GM12878 (cell line): ENCODE data around the gene SARM1. TPM values are rescaled to one million over a fixed set of nuclear protein-coding genes. Genes with fewer than 3 reads are reported as not detected.

Experiments
- ATAC-seq: fragments of 200-7000 bp; cut with Tn5 transposase; 3 replicates; pipeline ENCODE4 v1.9.1; 2020; ENCODE audit warnings: mild to moderate bottlenecking, moderate library complexity
- BruUV-seq: library from RNA; stranded (reverse); fragments of 400-500 nt; replicated peaks from 2 replicates; lab custom pipeline; 2021; lab: Mats Ljungman, UMichigan
- CTCF ChIA-PET: fragments of 300-600 bp; sonication (Branson Sonifier 250); formaldehyde crosslinking; extraction: SDS; loops from one replicate; lab custom pipeline; 2021; ENCODE audit warnings: inconsistent platforms; lab: Yijun Ruan, JAX
- POLR2A ChIA-PET: fragments of 350-600 bp; formaldehyde crosslinking; extraction: SDS; loops from one replicate; lab custom pipeline; 2021; ENCODE audit warnings: inconsistent platforms; lab: Charles Lee
- RAD21 ChIA-PET: fragments of 300-600 bp; sonication (Branson Sonifier 250); formaldehyde crosslinking; loops from one replicate; lab custom pipeline; 2023; ENCODE audit warnings: antibody characterized with exemption; ENCODE audit not compliant: unreplicated experiment; lab: Charles Lee
- SMC1A ChIA-PET: fragments of 300-600 bp; sonication (Branson Sonifier 250); formaldehyde crosslinking; loops from one replicate; lab custom pipeline; 2023; ENCODE audit not compliant: unreplicated experiment, uncharacterized antibody; lab: Charles Lee
- DNase-seq: peaks from one replicate; pipeline ENCODE4 v3.0.0-alpha.2; 2011; ENCODE audit warnings: low read depth, low spot score
- FAIRE-seq: peaks from 3 replicates; lab custom pipeline; 2011; peaks lifted over from hg19 to GRCh38; lab: Jason Lieb, UNC
- H2AFZ ChIP-seq: 2 replicates; pipeline ENCODE4 v1.6.0; 2011; ENCODE audit warnings: low read depth, low read length, control low read depth; ENCODE audit not compliant: control insufficient read depth
- H3K27ac ChIP-seq: 2 replicates; pipeline ENCODE4 v1.5.1; 2011; ENCODE audit warnings: control low read depth; ENCODE audit not compliant: control insufficient read depth, insufficient read depth
- H3K27me3 ChIP-seq, 2 experiments: replicated peaks in 1 of 2; 2 replicates each; pipeline versions ENCODE4 v1.6.0 to v1.6.1; 2011; ENCODE audit warnings: low read length in 1 of 2; ENCODE audit not compliant: control insufficient read depth in 2 of 2, insufficient read depth in 2 of 2
- H3K36me3 ChIP-seq, 2 experiments: 2 replicates each; pipeline ENCODE4 v1.5.1; 2011; ENCODE audit warnings: low read length in 1 of 2; ENCODE audit not compliant: control insufficient read depth in 2 of 2, insufficient read depth in 2 of 2
- H3K4me1 ChIP-seq: 2 replicates; pipeline ENCODE4 v1.6.1; 2011; ENCODE audit warnings: mild to moderate bottlenecking, low read length, moderate library complexity, mixed read lengths; ENCODE audit not compliant: control insufficient read depth, insufficient read depth
- H3K4me2 ChIP-seq: 2 replicates; pipeline ENCODE4 v1.6.0; 2011; ENCODE audit warnings: control low read depth; ENCODE audit not compliant: control insufficient read depth, insufficient read depth
- H3K4me3 ChIP-seq: fragments of 200-600 bp; sonication (generic); 2 replicates; pipeline ENCODE4 v1.5.1; 2016
- H3K79me2 ChIP-seq: 2 replicates; pipeline ENCODE4 v1.6.0; 2011; ENCODE audit warnings: low read length; ENCODE audit not compliant: control insufficient read depth, insufficient read depth
- H3K9ac ChIP-seq: 2 replicates; pipeline ENCODE4 v1.8.0; 2011; ENCODE audit warnings: low read length, control low read depth, mixed read lengths; ENCODE audit not compliant: control insufficient read depth, insufficient read depth
- H3K9me3 ChIP-seq: replicated peaks from 3 replicates; pipeline ENCODE4 v1.5.1; 2011; ENCODE audit warnings: mild to moderate bottlenecking, low read length; ENCODE audit not compliant: control insufficient read depth, insufficient read depth
- H4K20me1 ChIP-seq: 2 replicates; pipeline ENCODE4 v1.6.0; 2011; ENCODE audit not compliant: control insufficient read depth, insufficient read depth
- BCLAF1 ChIP-seq: fragments of 450-650 bp; IDR thresholded peaks from 2 replicates; pipeline ENCODE4 v1.6.1; 2017; ENCODE audit warnings: antibody characterized with exemption, mild to moderate bottlenecking, moderate library complexity
- BMI1 ChIP-seq: fragments of 450-650 bp; IDR thresholded peaks from 2 replicates; pipeline ENCODE4 v1.6.1; 2016; ENCODE audit warnings: mild to moderate bottlenecking, moderate library complexity, borderline replicate concordance
- CBFB ChIP-seq: IDR thresholded peaks from 2 replicates; pipeline ENCODE4 v1.6.1; 2016; ENCODE audit warnings: antibody characterized with exemption, low read depth
- NFYB ChIP-seq: IDR thresholded peaks from 2 replicates; pipeline ENCODE4 v1.6.1; 2011; ENCODE audit warnings: low read depth, mild to moderate bottlenecking, low read length, improper control_type of control experiment, moderate library complexity; ENCODE audit not compliant: insufficient read depth
- SMAD1 ChIP-seq: fragments of 450-650 bp; IDR thresholded peaks from 2 replicates; pipeline ENCODE4 v1.6.1; 2018; ENCODE audit warnings: mild to moderate bottlenecking, low read depth; ENCODE audit not compliant: partially characterized antibody
- SP1 ChIP-seq: IDR thresholded peaks from one replicate; pipeline ENCODE4 v1.6.1; 2011; ENCODE audit warnings: low read depth, low read length
- ZNF384 ChIP-seq: IDR thresholded peaks from 2 replicates; pipeline ENCODE4 v1.6.1; 2012; ENCODE audit warnings: low read depth, mild to moderate bottlenecking, low read length, improper control_type of control experiment, borderline replicate concordance
- WGBS: methylation state at CpG from one replicate; pipeline ENCODE4 v1.1.6; 2016; ENCODE audit warnings: low lambda C conversion rate; ENCODE audit not compliant: insufficient replicate concordance, insufficient coverage; ENCODE audit errors: missing lambda C conversion rate; 5-methylcytosine and 5-hydroxymethylcytosine counted together
- in situ Hi-C: fragments of 300-500 bp; cut with MboI; formaldehyde crosslinking; loops from 9 replicates; pipeline ENCODE4 v1.14.3; 2018; ENCODE audit warnings: mixed read lengths
- intact Hi-C: fragments of 100-400 bp; cut with micrococcal nuclease; formaldehyde crosslinking; loops from one replicate; pipeline ENCODE4 v1.14.2; 2022; ENCODE audit not compliant: unreplicated experiment
- polyA plus RNA-seq, 11 experiments: library from polyadenylated mRNA; depleted of rRNA in 4 of 11; unstranded in 6 of 11; stranded (reverse) in 5 of 11; fragments of >200 nt; fragmentation: Nextera tagmentation in 4 of 11; fragmentation: Illumina TruSeq in 1 of 11; extraction: Ambion mirVana in 4 of 11; extraction: Trizol in 1 of 11; gene quantifications; 1 replicate in 1 of 11; 2 replicates in 10 of 11; pipeline versions ENCODE4 v1.2.1 to v1.2.3, GENCODE V29; 2011 to 2016; ENCODE audit warnings: inconsistent platforms in 2 of 11, missing spikeins in 2 of 11, low read depth in 1 of 11
- total RNA-seq, 4 experiments: library from RNA; depleted of rRNA in 3 of 4; stranded (reverse); fragments of >200 nt in 3 of 4; fragmentation: Illumina TruSeq in 1 of 4; extraction: Trizol in 1 of 4; gene quantifications; 2 replicates each; pipeline versions ENCODE4 v1.2.1 to v1.2.3, GENCODE V29; 2013 to 2021
- TF ChIP-seq, protein P1 (sequence below): fragments of 450-650 bp; IDR thresholded peaks from 2 replicates; pipeline ENCODE4 v1.6.1; 2016; ENCODE audit warnings: mild to moderate bottlenecking
- TF ChIP-seq, protein P2 (sequence below): fragments of 450-650 bp; IDR thresholded peaks from 2 replicates; pipeline ENCODE4 v1.6.1; 2016; ENCODE audit warnings: mild to moderate bottlenecking

SARM1 gene
- total and polyA plus RNA-seq, 10 of the 15 experiments (the other 5 are each of a cell fraction or from before 2014, with no cell fraction given), result 0.56 to 25.3 (median 11.9) TPM

DNA sequence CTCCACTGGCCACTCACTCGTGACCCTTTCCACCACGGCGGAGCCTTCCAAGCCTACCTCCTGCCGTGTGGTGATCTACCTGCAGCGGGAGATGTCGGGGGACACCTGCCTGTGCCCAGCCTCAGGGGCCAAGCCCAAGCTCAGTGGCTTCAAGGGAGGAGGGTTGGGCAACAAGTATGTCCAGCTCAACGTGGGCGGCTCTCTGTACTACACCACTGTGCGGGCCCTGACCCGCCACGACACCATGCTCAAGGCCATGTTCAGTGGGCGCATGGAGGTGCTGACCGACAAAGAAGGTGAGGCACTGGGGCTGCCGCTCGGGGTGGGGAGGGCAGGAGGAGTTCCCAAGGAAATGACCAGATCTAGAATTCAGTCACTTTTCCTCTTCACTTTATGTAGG lies 32.1 kb upstream of the SARM1 start:
- 79% methylated on average over 14 of the region's 15 CpGs for WGBS
- peaks cover 3% of the 10 kb centered on the region for H3K4me1 ChIP-seq
- no peak overlapping the region for H3K9ac ChIP-seq
- H3K36me3 ChIP-seq, result peaks cover 6 to 15% of the 10 kb centered on the region in 2 experiments; a peak in 3 of 4 replicates
- no peaks in the 10 kb centered on the region for H3K27me3 ChIP-seq
- ATAC-seq (no peak), FAIRE-seq (no peak), DNase-seq (no peak)
- SMC1A ChIA-PET, result no interaction called here
- POLR2A ChIA-PET, result interaction anchor here (0.6 kb wide), 1 partner anchor 558 kb away, joined by 3 read pairs; no protein-coding TSS in a partner anchor
- no TSS peak for BruUV-seq
- no peaks in the 10 kb centered on the region for H4K20me1 ChIP-seq
- intact Hi-C loops, result no loop called here
- CTCF ChIA-PET, result interaction anchor here (2.3 kb wide), 1 partner anchor 77 kb away, joined by 8 read pairs; no protein-coding TSS in a partner anchor
- RAD21 ChIA-PET, result no interaction called here
- no peak overlapping the region for H3K27ac ChIP-seq
- no peak overlapping the region for H3K4me2 ChIP-seq
- no peak overlapping the region for H2AFZ ChIP-seq
- peaks cover 17% of the 10 kb centered on the region for H3K79me2 ChIP-seq
- in situ Hi-C loops, result loop anchor here (10.0 kb wide), 1 partner anchor 615 kb away; the partner anchor contains the start of gene PHF12
- TF ChIP-seq NFYB (no peak), CBFB (no peak), BMI1 (no peak), SP1 (no peak)
- TF ChIP-seq, protein P1, sequence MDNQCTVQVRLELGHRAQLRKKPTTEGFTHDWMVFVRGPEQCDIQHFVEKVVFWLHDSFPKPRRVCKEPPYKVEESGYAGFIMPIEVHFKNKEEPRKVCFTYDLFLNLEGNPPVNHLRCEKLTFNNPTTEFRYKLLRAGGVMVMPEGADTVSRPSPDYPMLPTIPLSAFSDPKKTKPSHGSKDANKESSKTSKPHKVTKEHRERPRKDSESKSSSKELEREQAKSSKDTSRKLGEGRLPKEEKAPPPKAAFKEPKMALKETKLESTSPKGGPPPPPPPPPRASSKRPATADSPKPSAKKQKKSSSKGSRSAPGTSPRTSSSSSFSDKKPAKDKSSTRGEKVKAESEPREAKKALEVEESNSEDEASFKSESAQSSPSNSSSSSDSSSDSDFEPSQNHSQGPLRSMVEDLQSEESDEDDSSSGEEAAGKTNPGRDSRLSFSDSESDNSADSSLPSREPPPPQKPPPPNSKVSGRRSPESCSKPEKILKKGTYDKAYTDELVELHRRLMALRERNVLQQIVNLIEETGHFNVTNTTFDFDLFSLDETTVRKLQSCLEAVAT, result no peak
- no peaks in the 10 kb centered on the region for H3K9me3 ChIP-seq
- no peak overlapping the region for H3K4me3 ChIP-seq

- H4K20me1 ChIP-seq, result no peaks in the 10 kb centered on the region
- intact Hi-C loops (no loop called here), in situ Hi-C loops (loop anchor here (5.0 kb wide), 1 partner anchor 48 kb away; no protein-coding TSS in a partner anchor)
- DNase-seq (no peak), ATAC-seq (no peak), FAIRE-seq (no peak)
- peaks cover 3% of the 10 kb centered on the region; the same call in 1 of the 2 replicates for H3K4me1 ChIP-seq
- no peaks in the 10 kb centered on the region for H3K9me3 ChIP-seq
- POLR2A ChIA-PET, result no interaction called here
- SMC1A ChIA-PET, result no interaction called here
- CTCF ChIA-PET, result interaction anchor here (1.4 kb wide), 1 partner anchor 76 kb away, joined by 3 read pairs; no protein-coding TSS in a partner anchor
- H3K79me2 ChIP-seq, result peaks cover 9% of the 10 kb centered on the region
- H3K27me3 ChIP-seq, result no peaks in the 10 kb centered on the region
- H3K9ac ChIP-seq, result no peak overlapping the region
- 74% methylated on average over 6 of the region's 6 CpGs for WGBS
- H3K4me2 ChIP-seq, result no peak overlapping the region
- no TSS peak for BruUV-seq
- RAD21 ChIA-PET, result no interaction called here
- H3K4me3 ChIP-seq, result no peak overlapping the region
- no peak overlapping the region for H2AFZ ChIP-seq
- peaks cover 6 to 17% of the 10 kb centered on the region in 2 experiments; a peak in 3 of 4 replicates for H3K36me3 ChIP-seq
- no peak overlapping the region for H3K27ac ChIP-seq
- TF ChIP-seq, protein P2, sequence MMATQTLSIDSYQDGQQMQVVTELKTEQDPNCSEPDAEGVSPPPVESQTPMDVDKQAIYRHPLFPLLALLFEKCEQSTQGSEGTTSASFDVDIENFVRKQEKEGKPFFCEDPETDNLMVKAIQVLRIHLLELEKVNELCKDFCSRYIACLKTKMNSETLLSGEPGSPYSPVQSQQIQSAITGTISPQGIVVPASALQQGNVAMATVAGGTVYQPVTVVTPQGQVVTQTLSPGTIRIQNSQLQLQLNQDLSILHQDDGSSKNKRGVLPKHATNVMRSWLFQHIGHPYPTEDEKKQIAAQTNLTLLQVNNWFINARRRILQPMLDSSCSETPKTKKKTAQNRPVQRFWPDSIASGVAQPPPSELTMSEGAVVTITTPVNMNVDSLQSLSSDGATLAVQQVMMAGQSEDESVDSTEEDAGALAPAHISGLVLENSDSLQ, result no peak
- TF ChIP-seq ZNF384, result no peak
- TF ChIP-seq SMAD1, result no peak
- no peak for TF ChIP-seq BCLAF1
Measured at GRCh38 chr17:28340374-28340773, 31.1 kb upstream of the SARM1 start.
